Measurements from ENCODE around the gene SEC14L3. TPM values are rescaled to one million over a fixed set of nuclear protein-coding genes. Genes with fewer than 3 reads are reported as not detected.
"Not testable (repeated sequence)": the region's sequence is repeated elsewhere in the genome, so short reads cannot be mapped to it uniquely, and the experiment has no call there.

SEC14L3 gene
- polyA plus RNA-seq, 6 donors from 2014 or later = not detected

GRCh38 chr22:30451488-30451887 lies 20.3 kb downstream of the SEC14L3 start:
- not testable (repeated sequence) for H3K4me3 Mint-ChIP-seq; DNase-seq; ATAC-seq (ENCODE audit: low read depth in 2 of 2); H3K27ac Mint-ChIP-seq; H3K4me1 Mint-ChIP-seq; H3K9me3 Mint-ChIP-seq; H3K36me3 Mint-ChIP-seq
- peaks cover 16 to 48% (median 41%) of the 10 kb centered on the region in 3 donors for H3K27me3 Mint-ChIP-seq

- peaks cover 29 to 70% (median 63%) of the 10 kb centered on the region in 3 donors for H3K27me3 Mint-ChIP-seq
- H3K27ac Mint-ChIP-seq = peak overlapping the region in 1 of 6 donors; percentile 44
- DNase-seq = no peak
- H3K4me1 Mint-ChIP-seq = peaks cover 4 to 14% (median 12%) of the 10 kb centered on the region in 3 donors
- H3K36me3 Mint-ChIP-seq = peaks cover 0 to 10% of the 10 kb centered on the region in 2 donors
- H3K4me3 Mint-ChIP-seq = no peak overlapping the region
- peaks cover 0 to 5% (median 0%) of the 10 kb centered on the region in 7 donors for H3K9me3 Mint-ChIP-seq
- no peak for ATAC-seq (ENCODE audit: low read depth in 2 of 2)
Measured at GRCh38 chr22:30447656-30448055, 24.2 kb downstream of the SEC14L3 start.

GRCh38 chr22:30445438-30446145 lies 26.2 kb downstream of the SEC14L3 start:
- Mint-ChIP-seq H3K27ac (peak overlapping the region in 1 of 6 donors; percentile 38), H3K36me3 (peaks cover 0 to 10% of the 10 kb centered on the region in 2 donors), H3K4me1 (peaks cover 11 to 23% (median 22%) of the 10 kb centered on the region in 3 donors), H3K4me3 (no peak overlapping the region), H3K27me3 (peaks cover 30 to 62% (median 62%) of the 10 kb centered on the region in 3 donors), H3K9me3 (peaks cover 0 to 10% (median 3%) of the 10 kb centered on the region in 7 donors)
- DNase-seq = no peak
- no peak for ATAC-seq (ENCODE audit: low read depth in 2 of 2)

GRCh38 chr22:30444632-30445437 lies 27.0 kb downstream of the SEC14L3 start:
- DNase-seq = peak; percentile 28
- peaks cover 0 to 10% (median 3%) of the 10 kb centered on the region in 7 donors for H3K9me3 Mint-ChIP-seq
- H3K36me3 Mint-ChIP-seq = peaks cover 0 to 10% of the 10 kb centered on the region in 2 donors
- H3K4me3 Mint-ChIP-seq = peak overlapping the region in 2 of 8 donors; percentile 37 to 52
- H3K27ac Mint-ChIP-seq = peak overlapping the region in 1 of 6 donors; percentile 72
- H3K27me3 Mint-ChIP-seq = peaks cover 35 to 64% (median 62%) of the 10 kb centered on the region in 3 donors
- peaks cover 11 to 27% (median 23%) of the 10 kb centered on the region in 3 donors for H3K4me1 Mint-ChIP-seq
- ATAC-seq (ENCODE audit: low read depth in 2 of 2) = peak; percentile 21 to 54

- Mint-ChIP-seq H3K9me3 (peaks cover 0 to 11% (median 4%) of the 10 kb centered on the region in 7 donors), H3K27ac (peak overlapping the region in 1 of 6 donors; percentile 18), H3K4me3 (no peak overlapping the region), H3K36me3 (peaks cover 0 to 20% of the 10 kb centered on the region in 2 donors), H3K4me1 (peaks cover 11 to 27% (median 24%) of the 10 kb centered on the region in 3 donors), H3K27me3 (peaks cover 24 to 61% (median 39%) of the 10 kb centered on the region in 3 donors)
- DNase-seq (no peak), ATAC-seq (ENCODE audit: low read depth in 2 of 2) (no peak)
Measured at GRCh38 chr22:30441088-30441487, 30.7 kb downstream of the SEC14L3 start.

GRCh38 chr22:30439836-30440235 lies 32.0 kb downstream of the SEC14L3 start:
- H3K9me3 Mint-ChIP-seq = peaks cover 8 to 22% (median 11%) of the 10 kb centered on the region in 7 donors
- DNase-seq = no peak
- H3K4me1 Mint-ChIP-seq = peaks cover 17 to 32% (median 24%) of the 10 kb centered on the region in 3 donors
- no peak for ATAC-seq (ENCODE audit: low read depth in 2 of 2)
- peaks cover 0 to 32% of the 10 kb centered on the region in 2 donors for H3K36me3 Mint-ChIP-seq
- H3K4me3 Mint-ChIP-seq = no peak overlapping the region
- no peak overlapping the region for H3K27ac Mint-ChIP-seq
- peaks cover 18 to 51% (median 28%) of the 10 kb centered on the region in 3 donors for H3K27me3 Mint-ChIP-seq

GRCh38 chr22:30439226-30439625 lies 32.6 kb downstream of the SEC14L3 start:
- H3K9me3 Mint-ChIP-seq = peaks cover 9 to 22% (median 11%) of the 10 kb centered on the region in 7 donors
- H3K4me3 Mint-ChIP-seq = no peak overlapping the region
- no peak for ATAC-seq (ENCODE audit: low read depth in 2 of 2)
- no peak overlapping the region for H3K27ac Mint-ChIP-seq
- peaks cover 0 to 32% of the 10 kb centered on the region in 2 donors for H3K36me3 Mint-ChIP-seq
- H3K27me3 Mint-ChIP-seq = peaks cover 18 to 51% (median 26%) of the 10 kb centered on the region in 3 donors
- no peak for DNase-seq
- peaks cover 20 to 32% (median 20%) of the 10 kb centered on the region in 3 donors for H3K4me1 Mint-ChIP-seq

GRCh38 chr22:30438559-30438958 lies 33.3 kb downstream of the SEC14L3 start:
- peaks cover 18 to 45% (median 23%) of the 10 kb centered on the region in 3 donors for H3K27me3 Mint-ChIP-seq
- H3K4me3 Mint-ChIP-seq = no peak overlapping the region
- peaks cover 0 to 31% of the 10 kb centered on the region in 2 donors for H3K36me3 Mint-ChIP-seq
- no peak overlapping the region for H3K27ac Mint-ChIP-seq
- H3K9me3 Mint-ChIP-seq = peaks cover 9 to 22% (median 11%) of the 10 kb centered on the region in 7 donors
- ATAC-seq (ENCODE audit: low read depth in 2 of 2) = no peak
- H3K4me1 Mint-ChIP-seq = peaks cover 20 to 32% (median 20%) of the 10 kb centered on the region in 3 donors
- no peak for DNase-seq

- Mint-ChIP-seq H3K4me3 (peak overlapping the region in 4 of 8 donors; percentile 43 to 79 (median 74)), H3K36me3 (peaks cover 0 to 21% of the 10 kb centered on the region in 2 donors), H3K27ac (peak overlapping the region in 3 of 6 donors; percentile 85 to 92 (median 90)), H3K4me1 (peaks cover 10 to 17% (median 16%) of the 10 kb centered on the region in 3 donors), H3K27me3 (peaks cover 8 to 33% (median 14%) of the 10 kb centered on the region in 3 donors), H3K9me3 (peaks cover 9 to 16% (median 11%) of the 10 kb centered on the region in 7 donors)
- DNase-seq (no peak), ATAC-seq (ENCODE audit: low read depth in 2 of 2) (no peak)
Measured at GRCh38 chr22:30436196-30436595, 35.6 kb downstream of the SEC14L3 start.

- DNase-seq (peak; percentile 49), ATAC-seq (ENCODE audit: low read depth in 2 of 2) (peak; percentile 89)
- H3K4me3 Mint-ChIP-seq = peak overlapping the region in 7 of 8 donors; percentile 43 to 79 (median 77)
- peaks cover 5 to 28% (median 9%) of the 10 kb centered on the region in 3 donors for H3K27me3 Mint-ChIP-seq
- peak overlapping the region; percentile 82 to 95 (median 90) for H3K27ac Mint-ChIP-seq
- peaks cover 0 to 21% of the 10 kb centered on the region in 2 donors for H3K36me3 Mint-ChIP-seq
- H3K4me1 Mint-ChIP-seq = peaks cover 10 to 16% (median 13%) of the 10 kb centered on the region in 3 donors
- peaks cover 9 to 16% (median 10%) of the 10 kb centered on the region in 7 donors for H3K9me3 Mint-ChIP-seq
Measured at GRCh38 chr22:30435674-30436126, 36.1 kb downstream of the SEC14L3 start.

GRCh38 chr22:30434843-30435242 lies 37.0 kb downstream of the SEC14L3 start:
- DNase-seq = no peak
- H3K27me3 Mint-ChIP-seq = peaks cover 0 to 20% (median 1%) of the 10 kb centered on the region in 3 donors

GRCh38 chr22:30433773-30434172 lies 38.0 kb downstream of the SEC14L3 start:
- H3K4me1 Mint-ChIP-seq = peaks cover 10 to 13% (median 11%) of the 10 kb centered on the region in 3 donors
- ATAC-seq (ENCODE audit: low read depth in 2 of 2) (no peak), DNase-seq (no peak)
- peaks cover 9 to 16% (median 10%) of the 10 kb centered on the region in 7 donors for H3K9me3 Mint-ChIP-seq
- H3K4me3 Mint-ChIP-seq = no peak overlapping the region
- H3K36me3 Mint-ChIP-seq = peaks cover 0 to 21% of the 10 kb centered on the region in 2 donors
- peak overlapping the region in 1 of 6 donors; percentile 85 for H3K27ac Mint-ChIP-seq
- H3K27me3 Mint-ChIP-seq = peaks cover 0 to 10% (median 0%) of the 10 kb centered on the region in 3 donors

More at GRCh38 chr22:30434843-30435242, 37.0 kb downstream of the SEC14L3 start:
- Mint-ChIP-seq H3K4me1 (peaks cover 10 to 13% (median 11%) of the 10 kb centered on the region in 3 donors), H3K36me3 (peaks cover 0 to 21% of the 10 kb centered on the region in 2 donors), H3K27ac (peak overlapping the region in 2 of 6 donors; percentile 85 to 95), H3K4me3 (peak overlapping the region in 1 of 8 donors; percentile 72), H3K9me3 (peaks cover 9 to 16% (median 10%) of the 10 kb centered on the region in 7 donors)
- ATAC-seq (ENCODE audit: low read depth in 2 of 2) = no peak

Measured in naive B cell (primary cell).